ENCODE results near the gene GFRA1. TPM values are rescaled to one million over a fixed set of nuclear protein-coding genes. Genes with fewer than 3 reads are reported as not detected.

GFRA1 gene
- total RNA-seq, 1 donor from 2014 or later, result 14.0 TPM

DNA sequence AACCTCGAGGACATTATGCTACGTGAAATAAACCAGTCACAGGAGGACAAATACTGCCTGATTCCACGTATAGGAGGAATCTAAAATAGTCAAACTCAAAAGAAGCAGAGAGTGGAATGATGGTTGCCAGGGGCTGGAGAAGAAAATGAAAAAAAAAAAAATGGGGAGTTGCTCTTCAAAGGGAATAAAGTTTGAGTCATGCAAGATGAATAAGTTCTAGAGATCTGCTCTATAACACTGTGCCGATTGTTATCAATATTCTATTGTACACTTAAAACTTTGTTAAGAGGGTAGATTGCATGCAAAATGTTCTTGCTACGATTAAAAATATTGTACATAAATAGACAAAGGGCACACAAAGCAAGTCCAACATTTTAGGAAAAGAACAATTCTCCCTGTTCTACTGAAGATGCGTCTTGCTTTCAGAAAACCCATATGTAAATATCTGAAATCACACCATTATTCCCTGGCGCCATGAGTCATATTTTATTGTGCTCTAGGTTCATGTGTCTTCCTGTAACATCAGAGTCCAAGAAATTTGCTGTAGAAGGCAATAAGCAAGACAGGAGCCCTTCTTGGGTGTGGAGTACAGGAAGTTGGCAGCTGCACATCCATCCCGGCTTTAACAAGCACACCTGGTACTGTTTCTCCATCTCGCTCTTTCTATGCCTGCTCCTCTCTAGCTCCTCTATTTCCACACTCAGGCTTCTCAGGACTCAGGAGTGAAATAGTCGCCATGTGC is 145.9 kb downstream of the GFRA1 start:
- H3K9me3 Mint-ChIP-seq, result peaks cover 9% of the 10 kb centered on the region
- Histone ChIP-seq H3K4me1 (no peaks in the 10 kb centered on the region), H3K27ac (no peak overlapping the region), H3F3A (ENCODE audit: low read depth) (no peaks in the 10 kb centered on the region), H4K20me1 (ENCODE audit: low read depth) (no peaks in the 10 kb centered on the region), H3K9ac (no peak overlapping the region), H3K27me3 (no peaks in the 10 kb centered on the region), H3K4me2 (no peak overlapping the region), H3K4me3 (no peak overlapping the region), H3K79me2 (ENCODE audit: low read depth) (no peaks in the 10 kb centered on the region), H3K36me3 (no peaks in the 10 kb centered on the region), H3K9me3 (ENCODE audit: low read depth) (no peaks in the 10 kb centered on the region), H2AFZ (replicated peaks) (no peak overlapping the region)
- no peak for DNase-seq (ENCODE audit: low spot score)
- H3K4me1 Mint-ChIP-seq, result peaks cover 5% of the 10 kb centered on the region
- H3K4me3 Mint-ChIP-seq, result no peak overlapping the region
- H3K27me3 Mint-ChIP-seq (ENCODE audit: insufficient read depth, low read depth), result no peaks in the 10 kb centered on the region
- H3K27ac Mint-ChIP-seq, result no peak overlapping the region
- no peaks in the 10 kb centered on the region for H3K36me3 Mint-ChIP-seq
- TF ChIP-seq EZH2phosphoT487 (IDR thresholded peaks at IDR 0.05) (no peak), EZH2 (IDR thresholded peaks at IDR 0.05) (no peak)
- TF ChIP-seq, protein P1, sequence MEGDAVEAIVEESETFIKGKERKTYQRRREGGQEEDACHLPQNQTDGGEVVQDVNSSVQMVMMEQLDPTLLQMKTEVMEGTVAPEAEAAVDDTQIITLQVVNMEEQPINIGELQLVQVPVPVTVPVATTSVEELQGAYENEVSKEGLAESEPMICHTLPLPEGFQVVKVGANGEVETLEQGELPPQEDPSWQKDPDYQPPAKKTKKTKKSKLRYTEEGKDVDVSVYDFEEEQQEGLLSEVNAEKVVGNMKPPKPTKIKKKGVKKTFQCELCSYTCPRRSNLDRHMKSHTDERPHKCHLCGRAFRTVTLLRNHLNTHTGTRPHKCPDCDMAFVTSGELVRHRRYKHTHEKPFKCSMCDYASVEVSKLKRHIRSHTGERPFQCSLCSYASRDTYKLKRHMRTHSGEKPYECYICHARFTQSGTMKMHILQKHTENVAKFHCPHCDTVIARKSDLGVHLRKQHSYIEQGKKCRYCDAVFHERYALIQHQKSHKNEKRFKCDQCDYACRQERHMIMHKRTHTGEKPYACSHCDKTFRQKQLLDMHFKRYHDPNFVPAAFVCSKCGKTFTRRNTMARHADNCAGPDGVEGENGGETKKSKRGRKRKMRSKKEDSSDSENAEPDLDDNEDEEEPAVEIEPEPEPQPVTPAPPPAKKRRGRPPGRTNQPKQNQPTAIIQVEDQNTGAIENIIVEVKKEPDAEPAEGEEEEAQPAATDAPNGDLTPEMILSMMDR (IDR thresholded peaks at IDR 0.05), result no peak

DNA sequence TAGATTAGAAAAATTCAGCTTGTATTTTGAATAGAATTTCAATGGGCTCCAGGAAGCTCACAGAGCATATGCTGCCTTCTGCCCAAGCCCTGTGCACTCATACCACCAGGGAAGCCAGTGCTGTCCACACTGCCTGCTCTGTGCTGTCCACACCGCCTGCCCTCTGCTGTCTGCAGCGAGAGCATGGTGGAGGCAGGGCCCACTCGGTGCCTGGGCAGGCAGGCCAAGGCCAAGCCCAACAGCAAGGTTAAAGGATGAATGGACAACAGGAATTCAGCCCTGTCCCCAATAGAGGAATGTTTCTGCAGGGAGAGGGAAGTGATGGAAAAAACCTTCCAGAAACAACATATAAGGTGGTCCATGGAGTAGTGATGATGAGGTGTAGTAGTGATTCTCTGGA is 146.8 kb downstream of the GFRA1 start:
- no peak for DNase-seq (ENCODE audit: low spot score)
- peaks cover 9% of the 10 kb centered on the region for H3K9me3 Mint-ChIP-seq
- Histone ChIP-seq H3K4me3 (no peak overlapping the region), H3K4me2 (no peak overlapping the region), H3K9me3 (ENCODE audit: low read depth) (no peaks in the 10 kb centered on the region), H3K79me2 (ENCODE audit: low read depth) (no peaks in the 10 kb centered on the region), H4K20me1 (ENCODE audit: low read depth) (no peaks in the 10 kb centered on the region), H3K27me3 (no peaks in the 10 kb centered on the region), H3K27ac (no peak overlapping the region), H2AFZ (replicated peaks) (no peak overlapping the region), H3K4me1 (no peaks in the 10 kb centered on the region), H3F3A (ENCODE audit: low read depth) (no peaks in the 10 kb centered on the region), H3K36me3 (no peaks in the 10 kb centered on the region), H3K9ac (no peak overlapping the region)
- H3K27ac Mint-ChIP-seq, result no peak overlapping the region
- no peaks in the 10 kb centered on the region for H3K36me3 Mint-ChIP-seq
- H3K4me1 Mint-ChIP-seq, result peaks cover 5% of the 10 kb centered on the region
- H3K4me3 Mint-ChIP-seq, result no peak overlapping the region
- TF ChIP-seq, protein P1 (IDR thresholded peaks at IDR 0.05), result no peak
- no peak for TF ChIP-seq EZH2phosphoT487 (IDR thresholded peaks at IDR 0.05)
- no peak for TF ChIP-seq EZH2 (IDR thresholded peaks at IDR 0.05)
- peaks cover 2% of the 10 kb centered on the region for H3K27me3 Mint-ChIP-seq (ENCODE audit: insufficient read depth, low read depth)

DNA sequence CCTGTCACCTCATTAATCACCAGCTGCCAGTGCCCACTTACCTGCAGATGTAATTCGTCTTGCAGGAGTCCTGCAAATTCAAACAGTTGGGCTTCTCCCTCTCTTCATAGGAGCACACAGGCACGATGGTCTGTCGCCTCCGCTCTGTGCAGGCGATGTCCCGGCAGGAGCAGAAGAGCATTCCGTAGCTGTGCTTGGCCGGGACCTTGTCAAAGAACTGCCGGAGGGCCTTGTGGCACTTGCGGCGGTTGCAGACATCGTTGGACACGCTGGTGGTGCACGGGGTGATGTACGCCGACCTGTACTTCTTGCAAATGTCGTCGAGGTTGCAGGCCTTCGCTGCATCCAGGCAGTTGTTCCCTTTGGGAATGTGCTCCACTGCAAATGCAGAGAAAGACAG is 147.8 kb downstream of the GFRA1 start:
- Histone ChIP-seq H3K27ac (no peak overlapping the region), H4K20me1 (ENCODE audit: low read depth) (no peaks in the 10 kb centered on the region), H3K79me2 (ENCODE audit: low read depth) (no peaks in the 10 kb centered on the region), H3K9ac (no peak overlapping the region), H2AFZ (replicated peaks) (no peak overlapping the region), H3K4me1 (no peaks in the 10 kb centered on the region), H3K36me3 (no peaks in the 10 kb centered on the region), H3K4me2 (no peak overlapping the region), H3F3A (ENCODE audit: low read depth) (no peaks in the 10 kb centered on the region), H3K4me3 (no peak overlapping the region), H3K27me3 (no peaks in the 10 kb centered on the region), H3K9me3 (ENCODE audit: low read depth) (no peaks in the 10 kb centered on the region)
- TF ChIP-seq EZH2 (IDR thresholded peaks at IDR 0.05) (no peak), EZH2phosphoT487 (IDR thresholded peaks at IDR 0.05) (no peak)
- TF ChIP-seq, protein P1 (IDR thresholded peaks at IDR 0.05), result no peak
- Mint-ChIP-seq H3K27ac (no peak overlapping the region), H3K4me1 (peaks cover 5% of the 10 kb centered on the region), H3K36me3 (no peaks in the 10 kb centered on the region), H3K27me3 (ENCODE audit: insufficient read depth, low read depth) (peaks cover 2% of the 10 kb centered on the region), H3K9me3 (peaks cover 6% of the 10 kb centered on the region), H3K4me3 (no peak overlapping the region)
- no peak for DNase-seq (ENCODE audit: low spot score)
